DMS153 (cell line): ENCODE measurements around the gene OR2S2.
"Not testable (repeated sequence)": the region's sequence is repeated elsewhere in the genome, so short reads cannot be mapped to it uniquely, and the experiment has no call there.

Experiments
- DNase-seq: peaks from one replicate; lab custom pipeline; 2025; lab: John Stamatoyannopoulos, UW

Gene OR2S2

GRCh38 chr9:35962126-35962906 lies 4.4 kb upstream of the OR2S2 start:
- no peak for DNase-seq

DNA sequence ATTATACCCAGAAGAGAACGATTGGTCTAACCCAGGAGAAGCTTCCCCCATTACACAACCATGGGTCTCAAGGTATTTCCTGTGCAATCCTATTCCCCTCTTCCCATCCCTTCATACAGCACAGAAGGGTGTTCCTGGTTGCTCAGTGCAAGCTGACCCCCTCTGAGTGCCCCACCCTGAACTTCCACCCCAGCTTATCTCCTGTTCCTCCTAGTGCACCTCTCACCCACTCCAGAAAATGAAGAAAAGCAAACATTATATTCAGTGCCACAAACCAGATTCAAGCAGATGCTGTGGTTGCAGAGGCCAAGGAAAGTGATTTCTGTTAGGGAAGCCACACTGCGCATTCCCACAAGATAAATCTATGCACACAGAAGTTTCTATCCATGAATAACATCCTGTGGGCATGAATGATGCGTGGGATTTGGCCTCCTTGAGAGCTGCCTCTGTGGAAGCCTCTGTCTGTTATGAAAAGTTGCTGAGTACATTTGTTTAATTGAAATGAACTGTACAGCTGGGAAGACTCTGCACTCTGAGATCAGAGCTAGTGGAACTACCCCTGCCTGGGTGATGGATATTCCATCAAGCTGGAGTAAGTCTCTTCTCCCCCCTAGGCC lies 2.2 kb upstream of the OR2S2 start:
- DNase-seq: no peak

DNA sequence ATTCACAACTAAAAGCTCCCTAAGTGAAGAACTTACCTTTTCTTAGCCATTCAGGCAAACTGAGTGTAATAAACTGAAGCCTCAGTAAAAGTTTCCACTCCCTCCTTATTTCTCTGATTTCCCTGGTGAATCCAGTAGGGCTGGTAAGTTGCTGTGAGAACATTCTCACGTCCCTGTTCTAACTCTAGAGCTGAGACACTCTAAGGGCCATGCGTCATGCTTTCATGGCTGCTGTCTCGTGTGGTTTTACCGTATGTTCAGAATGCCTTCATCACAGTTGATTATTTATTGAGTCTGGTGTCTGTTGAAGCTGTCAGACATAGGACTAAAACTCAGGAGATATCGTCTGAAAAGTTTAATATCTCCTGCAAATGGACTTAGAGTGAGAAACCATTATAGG lies 1.3 kb downstream of the OR2S2 start:
- DNase-seq: no peak

GRCh38 chr9:35954942-35955546 lies 2.9 kb downstream of the OR2S2 start:
- peak; percentile 73 for DNase-seq

- DNase-seq: no peak
Measured at GRCh38 chr9:35952526-35953191, 5.3 kb downstream of the OR2S2 start.

DNA sequence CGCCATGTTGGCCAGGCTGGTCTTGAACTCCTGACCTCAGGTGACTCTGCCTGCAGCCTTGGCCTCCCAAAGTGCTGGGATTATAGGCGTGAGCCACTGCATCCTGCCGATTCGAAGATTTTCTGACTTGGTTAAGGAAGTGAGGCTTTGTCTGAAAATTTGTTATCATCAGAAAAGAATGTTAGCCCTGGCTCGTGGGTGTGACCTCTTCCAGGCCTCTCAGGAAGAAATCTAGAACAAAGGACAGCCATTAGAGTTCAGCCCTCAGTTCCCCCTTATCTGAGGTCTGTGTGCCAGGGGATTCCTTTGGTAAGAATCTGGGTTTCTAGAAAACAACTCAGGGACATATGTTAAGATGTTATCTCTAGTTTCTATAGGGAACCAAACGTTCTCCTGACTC lies 6.2 kb downstream of the OR2S2 start:
- no peak for DNase-seq

- no peak for DNase-seq
Measured at GRCh38 chr9:35948901-35949318, 9.0 kb downstream of the OR2S2 start.

DNA sequence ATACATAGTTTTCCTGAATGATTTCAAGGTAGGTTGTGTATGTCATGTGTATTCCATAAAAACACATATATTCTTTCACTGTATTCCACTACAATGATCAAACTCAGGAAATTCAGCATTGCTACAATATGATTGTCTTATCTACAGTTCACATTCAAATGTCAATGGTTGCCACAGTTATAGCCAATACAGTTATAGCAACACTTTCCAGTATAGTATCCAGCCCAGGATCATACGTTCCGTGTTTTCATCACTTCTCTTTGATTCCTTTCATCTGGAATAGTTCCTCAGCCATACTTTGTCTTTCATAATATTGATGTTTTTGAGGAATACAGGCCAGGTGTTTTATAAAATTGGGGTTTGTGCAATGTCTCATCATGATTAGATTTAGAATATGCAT lies 9.5 kb downstream of the OR2S2 start:
- no peak for DNase-seq

DNA sequence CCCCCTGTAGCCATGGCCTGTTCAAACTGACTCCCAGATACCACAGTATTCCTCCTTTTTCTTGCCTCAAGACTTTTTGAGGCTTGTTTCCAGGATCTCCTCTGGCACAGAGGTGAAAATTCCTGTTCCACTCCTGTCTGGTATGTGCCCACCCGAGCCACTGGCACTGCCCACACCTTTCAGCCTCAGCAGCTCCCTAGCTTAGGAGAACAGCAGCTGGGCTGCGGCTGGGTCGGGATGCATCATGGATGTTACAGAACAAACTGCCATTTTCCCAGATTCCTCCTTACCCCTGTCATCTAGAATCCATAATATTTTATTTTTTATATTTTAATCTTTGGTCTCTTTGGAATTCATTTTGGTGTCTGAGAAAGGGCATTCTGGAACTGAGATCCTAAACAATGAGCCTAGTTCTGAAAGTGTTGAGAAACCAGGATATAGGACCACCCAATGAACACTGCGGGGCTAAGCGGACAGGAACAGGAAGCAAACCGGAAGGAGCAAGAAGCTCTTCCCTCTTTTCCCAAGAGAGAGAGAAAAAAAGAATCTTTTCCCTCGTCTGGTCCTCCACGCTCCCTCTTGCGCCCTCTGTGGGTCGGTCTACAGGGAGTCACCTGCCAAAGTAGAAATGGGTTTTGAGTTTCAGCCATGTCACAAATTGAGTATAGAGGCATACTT lies 12.5 kb downstream of the OR2S2 start:
- peak; percentile 35 for DNase-seq

DNA sequence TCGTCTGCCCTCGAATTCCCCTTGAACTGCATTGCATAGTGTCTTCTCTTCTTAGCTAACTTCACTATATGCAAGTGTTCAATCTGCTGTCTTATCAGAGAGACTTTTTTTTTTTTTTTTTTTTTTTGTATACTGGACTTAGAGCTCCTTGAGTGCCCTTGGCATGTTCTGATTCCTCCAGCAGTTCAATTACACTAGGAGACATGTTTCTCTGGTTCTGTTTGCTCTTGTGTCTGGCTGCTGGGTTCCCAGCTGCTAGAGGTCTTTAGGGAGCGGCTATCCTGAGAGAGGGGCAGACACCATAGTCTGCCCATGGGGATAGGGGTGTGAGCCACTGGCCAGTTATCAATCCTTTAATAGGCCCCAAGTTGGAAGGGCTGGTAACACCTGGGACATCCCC lies 13.1 kb downstream of the OR2S2 start:
- DNase-seq: no peak

- no peak for DNase-seq
Measured at GRCh38 chr9:35944173-35944572, 13.8 kb downstream of the OR2S2 start.

DNA sequence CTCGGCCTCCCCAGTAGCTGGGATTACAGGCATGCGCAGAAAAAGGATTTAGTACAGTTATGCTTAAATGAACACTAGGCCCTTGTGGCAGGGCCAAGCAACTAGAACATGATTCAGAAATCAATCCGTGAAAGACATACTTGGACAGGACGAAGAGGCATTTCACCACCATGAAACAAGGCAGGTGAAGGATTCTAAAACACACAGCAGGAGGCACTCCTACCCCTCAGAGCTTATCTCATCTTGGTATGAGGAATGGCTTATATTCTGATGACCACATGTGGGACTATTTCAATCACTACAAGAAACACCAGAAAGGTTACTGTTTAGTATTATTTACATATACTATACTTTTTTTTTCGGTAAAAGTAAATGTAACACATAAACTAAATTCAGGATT lies 15.7 kb downstream of the OR2S2 start:
- no peak for DNase-seq

GRCh38 chr9:35940458-35941407 lies 17.2 kb downstream of the OR2S2 start:
- DNase-seq: no peak

DNA sequence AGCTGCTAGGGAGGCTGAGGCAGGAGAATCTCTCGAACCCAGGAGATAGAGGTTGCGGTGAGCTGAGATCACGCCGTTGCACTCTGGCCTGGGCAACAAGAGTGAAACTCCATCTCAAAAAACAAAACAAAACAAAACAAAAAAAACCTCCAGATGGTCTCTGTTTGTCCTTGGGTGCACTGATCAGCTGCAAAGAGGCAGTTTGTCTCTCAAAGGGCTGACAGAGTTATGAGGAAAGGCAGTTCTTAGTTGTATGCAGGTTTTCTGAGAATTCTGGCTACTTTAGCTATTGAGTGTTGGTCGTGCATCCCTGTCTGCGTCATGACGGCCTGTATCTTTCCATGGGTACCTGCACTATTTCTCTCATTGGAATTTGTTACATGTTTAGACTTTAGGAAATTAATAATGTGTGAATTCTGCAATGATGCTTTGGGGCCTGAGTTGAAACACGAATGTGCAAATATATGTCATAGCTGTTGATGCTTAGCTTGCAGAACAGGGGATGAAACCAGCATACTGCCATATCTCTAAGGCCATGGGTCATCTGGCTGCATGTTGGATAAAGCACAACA lies 18.2 kb downstream of the OR2S2 start:
- DNase-seq: no peak

GRCh38 chr9:35938474-35939356 lies 19.2 kb downstream of the OR2S2 start:
- DNase-seq: no peak

DNA sequence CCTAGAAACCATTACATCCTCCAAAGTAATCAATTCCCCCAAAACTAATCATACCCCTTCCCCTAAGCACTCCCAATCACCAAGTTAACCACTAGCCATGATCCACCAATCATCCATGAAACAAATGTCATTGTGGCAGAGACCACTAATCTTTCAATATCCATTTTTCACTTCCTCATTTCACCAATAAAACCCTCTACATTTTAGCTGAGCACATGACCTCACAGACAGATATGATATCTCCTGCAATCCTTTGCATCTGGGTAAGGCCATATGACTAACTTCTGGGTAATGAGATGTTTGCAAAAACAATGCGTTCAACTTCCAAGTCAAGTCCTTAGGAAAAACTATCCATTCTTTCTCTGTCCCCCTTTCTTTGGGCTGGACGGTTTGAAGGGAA lies 20.7 kb downstream of the OR2S2 start:
- no peak for DNase-seq

DNA sequence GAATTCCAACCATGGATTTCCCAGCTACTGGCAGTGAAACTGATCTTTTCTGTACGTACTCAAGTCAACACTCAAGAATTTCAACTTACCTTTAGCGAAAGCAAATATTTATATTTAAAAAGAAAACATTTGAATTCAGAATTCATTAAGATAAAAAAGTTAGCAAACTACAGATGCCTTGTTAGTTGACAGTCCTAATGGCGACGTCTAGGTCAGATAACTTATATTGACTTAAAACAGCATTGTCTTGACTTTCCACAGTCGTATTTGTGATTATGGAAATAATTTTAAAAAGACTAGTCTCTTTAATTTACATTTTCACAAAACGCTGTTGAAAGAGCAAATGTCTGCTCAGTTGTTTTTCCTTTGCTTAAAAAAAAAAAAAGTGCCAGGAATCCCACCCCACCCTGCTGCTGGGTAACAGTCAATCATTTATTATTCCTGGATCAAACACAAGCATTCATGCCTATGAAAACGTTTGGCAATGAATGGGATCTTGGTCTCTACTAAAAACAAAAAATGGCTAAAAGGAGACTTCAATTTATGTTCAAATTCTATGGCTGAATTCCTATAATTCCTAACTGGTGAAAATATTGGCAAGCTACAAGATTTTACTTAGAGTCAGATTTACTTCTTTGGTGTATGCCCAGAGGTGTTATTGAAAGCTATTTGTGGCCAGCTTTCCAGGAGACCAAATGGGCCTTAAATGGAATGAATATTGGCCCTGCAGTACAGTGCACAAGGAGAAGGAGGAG lies 22.0 kb downstream of the OR2S2 start:
- no peak for DNase-seq

GRCh38 chr9:35935261-35935660 lies 22.7 kb downstream of the OR2S2 start:
- DNase-seq: no peak

- not testable (repeated sequence) for DNase-seq
Measured at GRCh38 chr9:35934069-35934468, 23.9 kb downstream of the OR2S2 start.
